ENCODE results near the gene SLC12A2. TPM values are rescaled to one million over a fixed set of nuclear protein-coding genes. Genes with fewer than 3 reads are reported as not detected.

Gene SLC12A2
- total and polyA plus RNA-seq, 9 of the 15 experiments (the other 6 are each of a cell fraction or from before 2014, with no cell fraction given): 5.1 to 20.3 (median 12.6) TPM

DNA sequence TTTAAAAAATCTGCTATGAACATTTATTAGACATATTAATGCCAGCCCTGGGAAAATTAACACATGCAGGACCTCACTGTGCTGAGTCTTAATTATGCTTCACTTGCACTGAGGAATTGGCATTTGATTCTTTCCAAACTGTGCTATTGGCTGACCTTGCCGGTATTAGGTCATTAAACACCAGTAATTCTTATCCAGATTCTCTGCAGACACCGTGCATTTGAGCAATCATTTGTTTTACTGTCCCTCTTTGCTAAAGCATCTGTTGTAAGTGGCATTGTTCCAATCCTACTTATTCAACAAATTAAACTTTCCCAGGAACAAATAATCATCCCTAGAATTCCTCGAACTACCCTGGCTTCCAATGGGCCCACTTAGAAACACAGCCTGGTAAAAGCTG lies 145.0 kb downstream of the SLC12A2 start:
- no peak overlapping the region for H3K4me2 ChIP-seq (ENCODE audit: insufficient read depth, low read length)
- ATAC-seq: no peak
- H3K4me1 ChIP-seq (replicated peaks in 1 of 2; ENCODE audit: control insufficient read depth in 2 of 2, insufficient read depth in 2 of 2, low read length in 2 of 2): no peaks in the 10 kb centered on the region
- H3K9me1 ChIP-seq (ENCODE audit: control insufficient read depth, insufficient read depth, low read length): no peaks in the 10 kb centered on the region
- no peak for DNase-seq (ENCODE audit: extremely low read depth in 1 of 4, low spot score in 3 of 4)
- intact Hi-C loops (cut with micrococcal nuclease) (no loop called here), in situ Hi-C loops (cut with MboI) (loop anchor here (10.0 kb wide), 1 partner anchor 1546 kb away; no protein-coding TSS in a partner anchor)
- ChIA-PET CTCF (ENCODE audit: low intra/inter-chr PET ratio) (no interaction called here), POLR2A (no interaction called here)
- no peaks in the 10 kb centered on the region for H3K27me3 ChIP-seq (ENCODE audit: control insufficient read depth in 2 of 2, insufficient read depth in 2 of 2, low read length in 2 of 2)
- no peak overlapping the region for H3K27ac ChIP-seq (ENCODE audit: extremely low read depth, low read depth, low read length)
- H3K36me3 ChIP-seq (ENCODE audit: control insufficient read depth, insufficient read depth, low read length): no peaks in the 10 kb centered on the region
- no TSS peak for BruUV-seq (replicated peaks)
- no peaks in the 10 kb centered on the region for H4K20me1 ChIP-seq (replicated peaks; ENCODE audit: control insufficient read depth, insufficient read depth, low read length)
- H3K4me3 ChIP-seq: no peak overlapping the region
- no peak for FAIRE-seq
- no peak overlapping the region for H3K9ac ChIP-seq (ENCODE audit: insufficient read depth in 1 of 2, low read depth in 2 of 2, low read length in 2 of 2)
- H3K79me2 ChIP-seq (ENCODE audit: control insufficient read depth, insufficient read depth, low read length): no peaks in the 10 kb centered on the region
- H2AFZ ChIP-seq (ENCODE audit: low read depth, low read length): no peak overlapping the region
- H3K9me3 ChIP-seq (replicated peaks; ENCODE audit: control insufficient read depth, insufficient read depth, low read depth, low read length): no peaks in the 10 kb centered on the region
- WGBS (ENCODE audit: insufficient coverage, low coverage, missing lambda C conversion rate): 3% methylated on average over 3 of the region's 3 CpGs
- TF ChIP-seq, protein P1, sequence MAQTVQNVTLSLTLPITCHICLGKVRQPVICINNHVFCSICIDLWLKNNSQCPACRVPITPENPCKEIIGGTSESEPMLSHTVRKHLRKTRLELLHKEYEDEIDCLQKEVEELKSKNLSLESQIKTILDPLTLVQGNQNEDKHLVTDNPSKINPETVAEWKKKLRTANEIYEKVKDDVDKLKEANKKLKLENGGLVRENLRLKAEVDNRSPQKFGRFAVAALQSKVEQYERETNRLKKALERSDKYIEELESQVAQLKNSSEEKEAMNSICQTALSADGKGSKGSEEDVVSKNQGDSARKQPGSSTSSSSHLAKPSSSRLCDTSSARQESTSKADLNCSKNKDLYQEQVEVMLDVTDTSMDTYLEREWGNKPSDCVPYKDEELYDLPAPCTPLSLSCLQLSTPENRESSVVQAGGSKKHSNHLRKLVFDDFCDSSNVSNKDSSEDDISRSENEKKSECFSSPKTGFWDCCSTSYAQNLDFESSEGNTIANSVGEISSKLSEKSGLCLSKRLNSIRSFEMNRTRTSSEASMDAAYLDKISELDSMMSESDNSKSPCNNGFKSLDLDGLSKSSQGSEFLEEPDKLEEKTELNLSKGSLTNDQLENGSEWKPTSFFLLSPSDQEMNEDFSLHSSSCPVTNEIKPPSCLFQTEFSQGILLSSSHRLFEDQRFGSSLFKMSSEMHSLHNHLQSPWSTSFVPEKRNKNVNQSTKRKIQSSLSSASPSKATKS (CRISPR knock-in tag; IDR thresholded peaks at IDR 0.05): no peak
- TF ChIP-seq ADNP (tag; IDR thresholded peaks at IDR 0.05): no peak
- TF ChIP-seq, protein P2, sequence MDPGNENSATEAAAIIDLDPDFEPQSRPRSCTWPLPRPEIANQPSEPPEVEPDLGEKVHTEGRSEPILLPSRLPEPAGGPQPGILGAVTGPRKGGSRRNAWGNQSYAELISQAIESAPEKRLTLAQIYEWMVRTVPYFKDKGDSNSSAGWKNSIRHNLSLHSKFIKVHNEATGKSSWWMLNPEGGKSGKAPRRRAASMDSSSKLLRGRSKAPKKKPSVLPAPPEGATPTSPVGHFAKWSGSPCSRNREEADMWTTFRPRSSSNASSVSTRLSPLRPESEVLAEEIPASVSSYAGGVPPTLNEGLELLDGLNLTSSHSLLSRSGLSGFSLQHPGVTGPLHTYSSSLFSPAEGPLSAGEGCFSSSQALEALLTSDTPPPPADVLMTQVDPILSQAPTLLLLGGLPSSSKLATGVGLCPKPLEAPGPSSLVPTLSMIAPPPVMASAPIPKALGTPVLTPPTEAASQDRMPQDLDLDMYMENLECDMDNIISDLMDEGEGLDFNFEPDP (CRISPR knock-in tag; IDR thresholded peaks at IDR 0.05): no peak
- TF ChIP-seq, protein P3, sequence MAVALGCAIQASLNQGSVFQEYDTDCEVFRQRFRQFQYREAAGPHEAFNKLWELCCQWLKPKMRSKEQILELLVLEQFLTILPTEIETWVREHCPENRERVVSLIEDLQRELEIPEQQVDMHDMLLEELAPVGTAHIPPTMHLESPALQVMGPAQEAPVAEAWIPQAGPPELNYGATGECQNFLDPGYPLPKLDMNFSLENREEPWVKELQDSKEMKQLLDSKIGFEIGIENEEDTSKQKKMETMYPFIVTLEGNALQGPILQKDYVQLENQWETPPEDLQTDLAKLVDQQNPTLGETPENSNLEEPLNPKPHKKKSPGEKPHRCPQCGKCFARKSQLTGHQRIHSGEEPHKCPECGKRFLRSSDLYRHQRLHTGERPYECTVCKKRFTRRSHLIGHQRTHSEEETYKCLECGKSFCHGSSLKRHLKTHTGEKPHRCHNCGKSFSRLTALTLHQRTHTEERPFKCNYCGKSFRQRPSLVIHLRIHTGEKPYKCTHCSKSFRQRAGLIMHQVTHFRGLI (CRISPR knock-in tag; IDR thresholded peaks at IDR 0.05): no peak
- TF ChIP-seq, protein P4, sequence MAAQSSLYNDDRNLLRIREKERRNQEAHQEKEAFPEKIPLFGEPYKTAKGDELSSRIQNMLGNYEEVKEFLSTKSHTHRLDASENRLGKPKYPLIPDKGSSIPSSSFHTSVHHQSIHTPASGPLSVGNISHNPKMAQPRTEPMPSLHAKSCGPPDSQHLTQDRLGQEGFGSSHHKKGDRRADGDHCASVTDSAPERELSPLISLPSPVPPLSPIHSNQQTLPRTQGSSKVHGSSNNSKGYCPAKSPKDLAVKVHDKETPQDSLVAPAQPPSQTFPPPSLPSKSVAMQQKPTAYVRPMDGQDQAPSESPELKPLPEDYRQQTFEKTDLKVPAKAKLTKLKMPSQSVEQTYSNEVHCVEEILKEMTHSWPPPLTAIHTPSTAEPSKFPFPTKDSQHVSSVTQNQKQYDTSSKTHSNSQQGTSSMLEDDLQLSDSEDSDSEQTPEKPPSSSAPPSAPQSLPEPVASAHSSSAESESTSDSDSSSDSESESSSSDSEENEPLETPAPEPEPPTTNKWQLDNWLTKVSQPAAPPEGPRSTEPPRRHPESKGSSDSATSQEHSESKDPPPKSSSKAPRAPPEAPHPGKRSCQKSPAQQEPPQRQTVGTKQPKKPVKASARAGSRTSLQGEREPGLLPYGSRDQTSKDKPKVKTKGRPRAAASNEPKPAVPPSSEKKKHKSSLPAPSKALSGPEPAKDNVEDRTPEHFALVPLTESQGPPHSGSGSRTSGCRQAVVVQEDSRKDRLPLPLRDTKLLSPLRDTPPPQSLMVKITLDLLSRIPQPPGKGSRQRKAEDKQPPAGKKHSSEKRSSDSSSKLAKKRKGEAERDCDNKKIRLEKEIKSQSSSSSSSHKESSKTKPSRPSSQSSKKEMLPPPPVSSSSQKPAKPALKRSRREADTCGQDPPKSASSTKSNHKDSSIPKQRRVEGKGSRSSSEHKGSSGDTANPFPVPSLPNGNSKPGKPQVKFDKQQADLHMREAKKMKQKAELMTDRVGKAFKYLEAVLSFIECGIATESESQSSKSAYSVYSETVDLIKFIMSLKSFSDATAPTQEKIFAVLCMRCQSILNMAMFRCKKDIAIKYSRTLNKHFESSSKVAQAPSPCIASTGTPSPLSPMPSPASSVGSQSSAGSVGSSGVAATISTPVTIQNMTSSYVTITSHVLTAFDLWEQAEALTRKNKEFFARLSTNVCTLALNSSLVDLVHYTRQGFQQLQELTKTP (IDR thresholded peaks at IDR 0.05; ENCODE audit: low read depth in 1 of 2, partially characterized antibody in 2 of 2): no peak
- TF ChIP-seq, protein P5, sequence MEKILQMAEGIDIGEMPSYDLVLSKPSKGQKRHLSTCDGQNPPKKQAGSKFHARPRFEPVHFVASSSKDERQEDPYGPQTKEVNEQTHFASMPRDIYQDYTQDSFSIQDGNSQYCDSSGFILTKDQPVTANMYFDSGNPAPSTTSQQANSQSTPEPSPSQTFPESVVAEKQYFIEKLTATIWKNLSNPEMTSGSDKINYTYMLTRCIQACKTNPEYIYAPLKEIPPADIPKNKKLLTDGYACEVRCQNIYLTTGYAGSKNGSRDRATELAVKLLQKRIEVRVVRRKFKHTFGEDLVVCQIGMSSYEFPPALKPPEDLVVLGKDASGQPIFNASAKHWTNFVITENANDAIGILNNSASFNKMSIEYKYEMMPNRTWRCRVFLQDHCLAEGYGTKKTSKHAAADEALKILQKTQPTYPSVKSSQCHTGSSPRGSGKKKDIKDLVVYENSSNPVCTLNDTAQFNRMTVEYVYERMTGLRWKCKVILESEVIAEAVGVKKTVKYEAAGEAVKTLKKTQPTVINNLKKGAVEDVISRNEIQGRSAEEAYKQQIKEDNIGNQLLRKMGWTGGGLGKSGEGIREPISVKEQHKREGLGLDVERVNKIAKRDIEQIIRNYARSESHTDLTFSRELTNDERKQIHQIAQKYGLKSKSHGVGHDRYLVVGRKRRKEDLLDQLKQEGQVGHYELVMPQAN (IDR thresholded peaks at IDR 0.05; ENCODE audit: borderline replicate concordance): no peak
- TF ChIP-seq HOXB6 (CRISPR knock-in tag; IDR thresholded peaks at IDR 0.05; ENCODE audit: borderline replicate concordance): no peak
- TF ChIP-seq, protein P6, sequence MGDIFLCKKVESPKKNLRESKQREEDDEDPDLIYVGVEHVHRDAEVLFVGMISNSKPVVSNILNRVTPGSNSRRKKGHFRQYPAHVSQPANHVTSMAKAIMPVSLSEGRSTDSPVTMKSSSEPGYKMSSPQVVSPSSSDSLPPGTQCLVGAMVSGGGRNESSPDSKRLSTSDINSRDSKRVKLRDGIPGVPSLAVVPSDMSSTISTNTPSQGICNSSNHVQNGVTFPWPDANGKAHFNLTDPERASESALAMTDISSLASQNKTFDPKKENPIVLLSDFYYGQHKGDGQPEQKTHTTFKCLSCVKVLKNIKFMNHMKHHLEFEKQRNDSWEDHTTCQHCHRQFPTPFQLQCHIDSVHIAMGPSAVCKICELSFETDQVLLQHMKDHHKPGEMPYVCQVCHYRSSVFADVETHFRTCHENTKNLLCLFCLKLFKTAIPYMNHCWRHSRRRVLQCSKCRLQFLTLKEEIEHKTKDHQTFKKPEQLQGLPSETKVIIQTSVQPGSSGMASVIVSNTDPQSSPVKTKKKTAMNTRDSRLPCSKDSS (IDR thresholded peaks at IDR 0.05; ENCODE audit: low read depth, partially characterized antibody): no peak
